BLaER1 (cell line): ENCODE measurements around the gene PRIM2.
A peak's percentile ranks its signal among the peaks of the same experiment; 100 is the strongest.
"Not testable (repeated sequence)": the region's sequence is repeated elsewhere in the genome, so short reads cannot be mapped to it uniquely, and the experiment has no call there.

Source experiments
- H3K27ac ChIP-seq: shearing (Covaris generic); formaldehyde crosslinking; 2 replicates; pipeline ENCODE4 v1.8.1; 2022
- H3K27me3 ChIP-seq: shearing (Covaris generic); formaldehyde crosslinking; 2 replicates; pipeline ENCODE4 v1.8.1; 2022
- H3K36me3 ChIP-seq: shearing (Covaris generic); formaldehyde crosslinking; 2 replicates; pipeline ENCODE4 v1.8.1; 2022
- H3K4me1 ChIP-seq: shearing (Covaris generic); formaldehyde crosslinking; 2 replicates; pipeline ENCODE4 v1.8.1; 2022
- H3K4me2 ChIP-seq: shearing (Covaris generic); formaldehyde crosslinking; 2 replicates; pipeline ENCODE4 v1.8.1; 2022
- H3K4me3 ChIP-seq: shearing (Covaris generic); formaldehyde crosslinking; 2 replicates; pipeline ENCODE4 v1.8.1; 2022
- H3K9ac ChIP-seq: shearing (Covaris generic); formaldehyde crosslinking; 2 replicates; pipeline ENCODE4 v1.8.1; 2022
- H3K9me3 ChIP-seq: shearing (Covaris generic); formaldehyde crosslinking; 2 replicates; pipeline ENCODE4 v1.8.1; 2022
- H4K20me1 ChIP-seq: shearing (Covaris generic); formaldehyde crosslinking; 2 replicates; pipeline ENCODE4 v1.8.1; 2022
- Cebpa-rat ChIP-seq: shearing (Covaris generic); IDR thresholded peaks from 2 replicates; pipeline ENCODE4 v1.8.1; 2022

PRIM2 gene

GRCh38 chr6:57317060-57317943 is at the start of gene PRIM2:
PRIM2 (plus strand) TSS chr6:57317630; CDS start chr6:57318446, 816 bp downstream.
- Histone ChIP-seq H4K20me1 (no peaks in the 10 kb centered on the region), H3K4me1 (peaks cover 23% of the 10 kb centered on the region), H3K27ac (peak within 1 kb of the TSS; percentile 70), H3K36me3 (peaks cover 37% of the 10 kb centered on the region), H3K9ac (peak within 1 kb of the TSS; percentile 84), H3K27me3 (no peaks in the 10 kb centered on the region), H3K4me3 (peak within 1 kb of the TSS; percentile 83), H3K9me3 (no peaks in the 10 kb centered on the region), H3K4me2 (peak within 1 kb of the TSS; percentile 85)
- TF ChIP-seq Cebpa-rat, result no peak

- Histone ChIP-seq H3K27me3 (no peaks in the 10 kb centered on the region), H3K27ac (no peak overlapping the region), H3K9ac (no peak overlapping the region), H3K9me3 (peaks cover 1% of the 10 kb centered on the region; the same call in 1 of the 2 replicates), H3K4me3 (no peak overlapping the region), H4K20me1 (no peaks in the 10 kb centered on the region), H3K36me3 (no peaks in the 10 kb centered on the region), H3K4me1 (no peaks in the 10 kb centered on the region), H3K4me2 (no peak overlapping the region)
- TF ChIP-seq Cebpa-rat, result no peak
These were observed 49.2 kb upstream of the PRIM2 start for GRCh38 chr6:57268294-57268640.

GRCh38 chr6:57274113-57274824 is 43.2 kb upstream of the PRIM2 start:
- H3K4me3 ChIP-seq, H3K36me3 ChIP-seq, H3K4me2 ChIP-seq, H3K27me3 ChIP-seq, H3K9ac ChIP-seq, H4K20me1 ChIP-seq, H3K4me1 ChIP-seq, H3K27ac ChIP-seq: not testable (repeated sequence)
- H3K9me3 ChIP-seq, result peaks cover 20% of the 10 kb centered on the region

- Histone ChIP-seq H3K36me3 (no peaks in the 10 kb centered on the region), H3K27ac (no peak overlapping the region), H3K9me3 (peaks cover 20% of the 10 kb centered on the region), H3K4me1 (no peaks in the 10 kb centered on the region), H3K9ac (no peak overlapping the region), H3K27me3 (no peaks in the 10 kb centered on the region), H4K20me1 (no peaks in the 10 kb centered on the region), H3K4me2 (no peak overlapping the region), H3K4me3 (no peak overlapping the region)
- TF ChIP-seq Cebpa-rat, result no peak
These were observed 42.0 kb upstream of the PRIM2 start for GRCh38 chr6:57275384-57275783.

GRCh38 chr6:57276946-57277345 is 40.5 kb upstream of the PRIM2 start:
- Histone ChIP-seq H3K4me2 (no peak overlapping the region), H4K20me1 (no peaks in the 10 kb centered on the region), H3K36me3 (no peaks in the 10 kb centered on the region), H3K9ac (no peak overlapping the region), H3K27me3 (no peaks in the 10 kb centered on the region), H3K4me3 (no peak overlapping the region), H3K9me3 (peaks cover 20% of the 10 kb centered on the region), H3K4me1 (no peaks in the 10 kb centered on the region), H3K27ac (no peak overlapping the region)
- TF ChIP-seq Cebpa-rat, result no peak

GRCh38 chr6:57278570-57278969 is 38.9 kb upstream of the PRIM2 start:
- H3K36me3 ChIP-seq, result no peaks in the 10 kb centered on the region
- no peaks in the 10 kb centered on the region for H3K4me1 ChIP-seq
- H3K4me2 ChIP-seq, result no peak overlapping the region
- no peaks in the 10 kb centered on the region for H4K20me1 ChIP-seq
- no peaks in the 10 kb centered on the region for H3K27me3 ChIP-seq
- no peak for TF ChIP-seq Cebpa-rat
- H3K9me3 ChIP-seq, result peaks cover 15% of the 10 kb centered on the region
- no peak overlapping the region for H3K27ac ChIP-seq
- no peak overlapping the region for H3K4me3 ChIP-seq
- no peak overlapping the region for H3K9ac ChIP-seq

GRCh38 chr6:57279013-57279412 is 38.4 kb upstream of the PRIM2 start:
- TF ChIP-seq Cebpa-rat, result no peak
- H3K4me2 ChIP-seq, result no peak overlapping the region
- H3K27ac ChIP-seq, result no peak overlapping the region
- no peak overlapping the region for H3K4me3 ChIP-seq
- H3K36me3 ChIP-seq, result no peaks in the 10 kb centered on the region
- no peaks in the 10 kb centered on the region for H3K27me3 ChIP-seq
- H3K9ac ChIP-seq, result no peak overlapping the region
- H3K4me1 ChIP-seq, result no peaks in the 10 kb centered on the region
- no peaks in the 10 kb centered on the region for H4K20me1 ChIP-seq
- H3K9me3 ChIP-seq, result peaks cover 12% of the 10 kb centered on the region

- Histone ChIP-seq H3K4me1 (no peaks in the 10 kb centered on the region), H3K27ac (no peak overlapping the region), H3K4me3 (no peak overlapping the region), H3K4me2 (no peak overlapping the region), H3K27me3 (no peaks in the 10 kb centered on the region), H3K9me3 (no peaks in the 10 kb centered on the region), H3K36me3 (no peaks in the 10 kb centered on the region), H3K9ac (no peak overlapping the region), H4K20me1 (no peaks in the 10 kb centered on the region)
- TF ChIP-seq Cebpa-rat, result no peak
These were observed 34.3 kb upstream of the PRIM2 start for GRCh38 chr6:57283106-57283505.

GRCh38 chr6:57283911-57284455 is 33.4 kb upstream of the PRIM2 start:
- H3K9me3 ChIP-seq, result no peaks in the 10 kb centered on the region

GRCh38 chr6:57288136-57288535 is 29.3 kb upstream of the PRIM2 start:
- not testable (repeated sequence) for H4K20me1 ChIP-seq, H3K9me3 ChIP-seq, H3K4me2 ChIP-seq, H3K9ac ChIP-seq, H3K27ac ChIP-seq, H3K27me3 ChIP-seq, H3K4me1 ChIP-seq, H3K4me3 ChIP-seq, H3K36me3 ChIP-seq

More at GRCh38 chr6:57283911-57284455, 33.4 kb upstream of the PRIM2 start:
- Histone ChIP-seq H3K36me3 (no peaks in the 10 kb centered on the region), H3K27me3 (no peaks in the 10 kb centered on the region), H3K9ac (no peak overlapping the region), H3K4me3 (no peak overlapping the region), H3K4me2 (no peak overlapping the region), H3K4me1 (no peaks in the 10 kb centered on the region), H3K27ac (no peak overlapping the region), H4K20me1 (no peaks in the 10 kb centered on the region)
- TF ChIP-seq Cebpa-rat, result no peak

- H3K4me1 ChIP-seq, H3K27ac ChIP-seq, H3K36me3 ChIP-seq, H3K9me3 ChIP-seq, H3K4me3 ChIP-seq, H3K9ac ChIP-seq, H4K20me1 ChIP-seq, H3K27me3 ChIP-seq, H3K4me2 ChIP-seq: not testable (repeated sequence)
These were observed 24.0 kb upstream of the PRIM2 start for GRCh38 chr6:57293472-57293871.
